HG03558 (cell line): ENCODE data around the gene CD86.
"Not testable (repeated sequence)": the region's sequence is repeated elsewhere in the genome, so short reads cannot be mapped to it uniquely, and the experiment has no call there.

Experiments
- ATAC-seq: cut with Tn5 transposase; IDR thresholded peaks from one replicate; pipeline ENCODE4 v1.9.1; 2021; ENCODE audit warnings: moderate number of reproducible peaks; ENCODE audit not compliant: unreplicated experiment; ENCODE audit errors: extremely low read depth

Gene CD86

GRCh38 chr3:122123850-122124249 is 68.7 kb downstream of the CD86 start:
- no peak for ATAC-seq

- no peak for ATAC-seq
Measured at GRCh38 chr3:122132949-122133540, 77.9 kb downstream of the CD86 start.

- peak; percentile 77 for ATAC-seq
Measured at GRCh38 chr3:122146466-122146865, 91.3 kb downstream of the CD86 start.

- ATAC-seq: no peak
Measured at GRCh38 chr3:122148941-122149627, 93.9 kb downstream of the CD86 start.

DNA sequence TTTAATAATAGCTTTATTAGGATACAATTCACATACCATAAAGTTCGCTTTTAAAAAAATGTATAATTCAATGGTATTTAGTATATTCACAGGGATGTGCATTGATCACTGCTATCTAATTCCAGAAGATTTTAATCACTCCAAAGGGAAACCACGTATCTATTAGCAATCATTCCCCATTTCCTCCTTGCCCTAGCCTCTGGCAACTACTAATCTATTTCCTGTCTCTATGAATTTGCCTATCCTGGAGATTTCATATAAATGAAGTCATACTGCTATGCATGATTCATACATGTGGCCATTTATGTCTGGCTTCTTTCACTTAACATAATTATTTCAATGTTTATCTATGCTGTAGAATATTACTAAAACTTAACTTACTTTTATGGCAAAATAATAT is 96.3 kb downstream of the CD86 start:
- ATAC-seq: no peak

DNA sequence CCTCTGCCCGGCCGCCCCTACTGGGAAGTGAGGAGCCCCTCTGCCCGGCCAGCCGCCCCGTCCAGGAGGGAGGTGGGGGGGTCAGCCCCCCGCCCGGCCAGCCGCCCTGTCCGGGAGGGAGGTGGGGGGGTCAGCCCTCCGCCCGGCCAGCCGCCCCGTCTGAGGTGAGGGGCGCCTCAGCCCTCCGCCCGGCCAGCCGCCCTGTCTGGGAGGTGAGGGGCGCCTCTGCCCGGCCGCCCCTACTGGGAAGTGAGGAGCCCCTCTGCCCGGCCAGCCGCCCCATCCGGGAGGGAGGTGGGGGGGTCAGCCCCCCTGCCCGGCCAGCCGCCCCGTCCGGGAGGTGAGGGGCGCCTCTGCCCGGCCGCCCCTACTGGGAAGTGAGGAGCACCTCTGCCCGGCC is 109.8 kb downstream of the CD86 start:
- ATAC-seq: not testable (repeated sequence)

DNA sequence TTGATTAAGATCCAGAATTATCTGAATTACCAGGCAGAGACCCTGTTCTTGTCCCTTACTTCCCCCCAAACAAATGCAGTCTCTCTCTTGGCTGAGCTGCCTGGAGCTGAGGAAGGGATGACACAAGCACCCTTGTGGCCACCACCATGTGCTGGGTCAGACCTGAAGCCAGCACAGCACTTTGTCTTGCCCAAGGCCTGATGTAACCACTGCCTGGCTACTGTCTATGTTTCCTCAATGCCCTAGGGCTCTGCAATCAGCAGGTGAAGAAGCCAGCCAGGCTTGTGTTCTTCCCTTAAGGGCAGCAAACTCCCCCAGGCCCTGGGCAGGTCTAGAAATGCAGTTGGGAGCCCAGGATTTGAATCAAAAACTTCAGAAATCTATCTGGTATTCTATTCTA is 112.5 kb downstream of the CD86 start:
- no peak for ATAC-seq

GRCh38 chr3:122168044-122168443 is 112.9 kb downstream of the CD86 start:
- no peak for ATAC-seq

DNA sequence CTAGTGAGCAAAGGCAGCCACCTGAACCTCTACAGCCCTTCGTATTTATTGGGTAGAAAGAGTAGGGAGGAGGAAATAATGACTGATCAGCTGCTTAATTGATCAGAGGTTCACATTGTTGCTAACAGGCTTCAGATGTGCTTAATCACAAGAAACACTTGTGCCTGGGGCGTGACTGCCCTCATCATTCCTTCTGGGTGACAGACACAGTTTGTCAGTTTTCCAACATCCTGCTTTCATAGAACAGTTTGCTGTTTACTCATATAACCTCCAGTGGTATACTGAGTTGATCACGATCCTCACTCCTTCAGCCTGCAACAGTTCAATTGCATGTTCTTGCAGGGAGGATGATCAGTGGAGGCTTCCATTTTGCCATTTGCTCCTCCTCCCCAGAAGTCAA is 114.7 kb downstream of the CD86 start:
- ATAC-seq: no peak
